ENCODE data around the gene GDF11.
A peak's percentile ranks its signal among the peaks of the same experiment; 100 is the strongest.

The GDF11 gene

GRCh38 chr12:55724226-55724939 is 18.5 kb upstream of the GDF11 start:
- peak; percentile 84 for DNase-seq

DNA sequence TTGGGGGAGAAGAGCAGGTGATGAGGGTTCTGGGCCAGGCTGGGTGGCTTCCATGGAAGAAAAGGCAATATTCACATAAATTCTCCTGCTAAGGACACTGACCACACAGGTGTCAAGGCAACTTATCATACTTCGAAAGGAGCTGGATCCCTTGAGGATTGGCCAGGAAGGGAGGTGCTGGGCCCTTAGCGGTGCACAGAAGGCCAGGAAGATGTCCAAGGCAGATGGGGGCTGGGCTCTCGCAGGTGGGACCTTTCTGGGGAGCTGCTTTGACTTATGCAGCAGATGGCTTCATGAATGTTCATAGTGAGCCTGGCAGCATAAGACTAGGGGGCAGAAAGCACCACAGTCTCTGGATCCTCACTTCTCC is 18.0 kb upstream of the GDF11 start:
- DNase-seq, result no peak

DNA sequence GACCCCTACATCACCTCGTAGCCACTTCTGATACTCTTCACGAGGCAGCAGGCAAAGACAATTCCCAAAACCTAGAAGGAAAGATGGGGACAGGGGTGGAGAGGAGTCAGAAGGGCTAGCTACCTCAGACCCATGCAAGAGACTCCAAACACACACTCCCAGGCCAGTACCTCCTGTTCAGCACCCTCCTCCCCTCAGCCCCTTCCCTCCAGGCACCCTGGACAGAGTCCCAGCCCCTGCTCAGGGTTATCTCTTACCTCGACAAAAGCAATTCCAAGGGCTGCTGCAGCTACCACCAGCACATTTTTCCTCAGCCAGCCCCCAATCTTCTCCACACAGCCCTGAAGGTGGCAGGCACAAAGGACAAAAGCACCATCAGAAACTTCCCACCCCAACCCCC is 17.4 kb upstream of the GDF11 start:
- DNase-seq, result no peak

GRCh38 chr12:55726971-55727370 is 16.0 kb upstream of the GDF11 start:
- DNase-seq, result no peak

- peak; percentile 75 for DNase-seq
Observed at GRCh38 chr12:55727643-55728185, 15.2 kb upstream of the GDF11 start.

GRCh38 chr12:55728186-55728938 is 14.6 kb upstream of the GDF11 start:
- DNase-seq, result peak; percentile 72

DNA sequence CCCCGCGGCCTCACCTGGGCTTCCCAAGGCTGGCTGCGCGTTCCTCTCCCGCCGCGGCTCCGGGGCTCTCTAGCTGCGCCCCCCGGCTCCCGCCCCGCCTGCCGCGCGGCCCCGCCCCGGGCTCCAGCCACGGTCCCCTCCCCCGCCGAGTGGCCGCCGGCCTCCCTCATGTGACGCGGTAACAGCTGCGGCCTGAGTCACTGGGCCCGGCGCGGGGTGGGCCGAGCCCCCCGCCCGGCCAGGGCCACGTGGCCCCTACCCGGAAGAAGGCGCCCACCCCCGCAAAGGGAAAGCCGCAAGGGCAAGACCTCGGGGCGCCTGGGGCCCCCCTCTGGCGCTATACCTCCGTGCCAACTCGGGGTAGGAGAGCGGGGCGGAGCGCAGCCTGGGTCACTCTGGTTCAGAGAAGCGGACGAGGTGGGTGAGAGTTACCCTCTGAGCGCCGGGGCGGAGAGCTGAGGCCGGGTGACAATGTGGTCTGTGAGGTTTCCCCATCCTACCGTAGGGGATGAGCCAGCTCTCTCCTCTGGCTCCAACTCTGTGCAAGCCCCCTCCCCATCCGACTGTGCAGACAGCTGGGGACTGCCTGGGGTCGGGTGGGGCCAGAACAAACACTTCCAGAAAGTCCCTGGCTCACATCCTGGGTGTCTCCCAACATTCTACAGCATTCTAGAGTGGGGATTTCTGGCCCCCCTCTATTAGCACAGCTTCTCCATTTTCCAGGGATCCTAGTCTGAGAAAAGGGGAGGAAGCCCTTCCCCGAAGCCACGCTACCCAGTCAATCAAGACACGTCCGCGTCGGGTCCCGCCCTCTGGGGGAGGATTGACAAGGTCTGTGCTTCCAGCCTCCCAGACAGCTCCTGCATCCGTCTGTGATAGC is 13.7 kb upstream of the GDF11 start, which contains the start of gene CD63:
Gene CD63 (minus strand): TSS at position 71 of the 880 bp plus-strand sequence. CDS start 668 bp downstream, outside the sequence.
- DNase-seq, result peak; percentile 98

GRCh38 chr12:55729819-55730818 is 12.8 kb upstream of the GDF11 start:
- DNase-seq, result peak; percentile 86

DNA sequence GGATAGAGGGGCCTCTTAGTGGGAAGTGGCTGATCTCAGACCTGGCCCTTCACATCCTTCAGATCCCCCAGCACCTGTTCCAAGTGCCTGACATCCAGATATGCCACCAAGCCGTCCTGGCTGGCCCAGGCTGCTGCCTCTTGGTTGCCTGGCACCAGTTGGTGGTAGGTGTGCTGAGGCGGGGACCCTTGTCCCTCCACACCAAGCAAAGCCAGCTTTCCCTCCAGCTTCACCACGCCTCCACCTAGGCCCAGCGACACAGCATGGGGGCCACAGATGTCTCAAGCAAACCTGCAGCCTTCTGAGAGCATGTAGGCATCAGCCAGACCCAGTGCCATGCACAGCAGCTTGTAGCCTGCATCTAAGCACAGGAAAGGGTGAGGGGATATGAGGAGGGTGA is 10.6 kb upstream of the GDF11 start:
- DNase-seq, result no peak

DNA sequence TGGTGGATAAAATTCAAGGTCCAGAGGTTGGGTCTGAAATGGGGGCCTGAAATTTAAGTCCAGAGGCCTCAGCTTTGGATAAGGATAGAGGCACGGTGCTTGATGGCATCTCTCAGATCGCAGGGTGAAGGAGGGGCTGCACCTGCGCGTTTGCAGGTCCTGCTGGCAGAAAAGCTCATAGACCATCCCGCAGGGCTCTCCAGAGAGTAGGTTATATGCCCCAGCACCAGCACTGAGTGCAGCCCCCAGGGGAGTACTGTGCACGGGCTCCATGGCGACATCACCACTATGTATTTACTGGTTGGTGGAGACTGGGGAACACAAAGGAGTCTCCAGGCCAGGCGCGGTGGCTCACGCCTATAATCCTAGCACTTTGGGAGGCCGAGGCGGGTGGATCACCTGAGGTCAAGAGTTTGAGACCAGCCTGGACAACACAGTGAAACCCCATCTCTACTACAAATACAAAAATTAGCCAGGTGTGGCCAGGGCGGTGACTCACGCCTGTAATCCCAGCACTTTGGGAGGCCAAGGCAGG is 9.8 kb upstream of the GDF11 start:
- no peak for DNase-seq

DNA sequence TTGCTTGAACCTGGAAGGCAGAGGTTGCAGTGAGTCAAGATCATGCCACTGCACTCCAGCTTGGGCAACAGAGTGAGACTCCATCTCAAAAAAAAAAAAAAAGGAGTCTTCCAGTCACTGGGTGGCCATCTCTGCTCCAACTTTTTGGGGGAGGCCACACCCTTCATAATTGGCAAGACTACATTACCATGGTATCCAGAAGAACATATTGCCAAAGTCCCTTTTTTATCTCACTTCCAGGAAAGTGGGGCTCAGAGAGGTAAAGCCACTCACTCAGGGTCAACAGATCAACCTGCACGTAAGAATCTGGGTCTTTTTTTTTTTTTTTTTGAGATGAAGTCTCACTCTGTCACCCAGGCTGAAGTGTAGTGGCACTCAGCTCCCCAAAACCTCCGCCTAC is 9.1 kb upstream of the GDF11 start:
- DNase-seq, result no peak

DNA sequence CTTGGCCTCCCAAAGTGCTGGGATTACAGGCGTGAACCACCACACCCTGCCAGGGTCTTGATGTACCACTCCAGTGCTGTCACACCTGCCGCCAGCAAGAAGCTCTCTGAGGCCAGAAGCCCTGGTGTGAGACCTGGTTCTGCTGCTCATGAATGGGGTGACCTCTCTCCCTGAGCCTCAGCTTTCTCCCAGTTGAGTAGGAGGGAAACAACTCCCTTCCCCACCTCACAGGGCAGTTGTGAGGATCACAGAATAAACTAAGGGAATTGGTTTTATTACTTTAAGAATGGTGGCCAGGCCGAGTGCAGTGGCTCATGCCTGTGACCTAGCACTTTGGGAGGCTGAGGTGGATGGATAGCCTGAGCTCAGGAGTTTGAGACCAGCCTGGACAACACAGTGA is 8.3 kb upstream of the GDF11 start:
- no peak for DNase-seq

- no peak for DNase-seq
Observed at GRCh38 chr12:55736076-55736475, 6.8 kb upstream of the GDF11 start.

- DNase-seq, result peak; percentile 97
Observed at GRCh38 chr12:55736780-55737580, 5.9 kb upstream of the GDF11 start.

- DNase-seq, result peak; percentile 63
Observed at GRCh38 chr12:55737581-55738122, 5.3 kb upstream of the GDF11 start.

GRCh38 chr12:55738123-55739024 is 4.5 kb upstream of the GDF11 start:
- DNase-seq, result peak; percentile 97

DNA sequence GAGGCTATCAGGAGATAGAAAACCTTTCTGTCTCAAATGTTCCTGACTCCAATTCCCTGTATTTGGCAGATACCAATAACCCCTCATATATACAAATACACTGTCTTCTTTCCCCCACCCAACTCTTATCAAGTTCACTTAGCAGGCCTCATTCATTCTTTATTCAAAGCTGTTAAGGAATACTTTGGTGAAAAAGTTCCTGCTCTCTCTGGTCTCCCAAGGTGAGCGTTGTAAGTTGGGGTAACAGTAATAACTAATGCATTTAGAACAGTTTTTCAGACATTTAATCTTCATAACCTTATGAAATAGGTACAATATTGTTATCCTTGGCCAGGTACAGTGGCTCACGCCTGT is 3.9 kb upstream of the GDF11 start:
- DNase-seq, result no peak

GRCh38 chr12:55741931-55742680 is 816 bp upstream of the GDF11 start:
- no peak for DNase-seq
